Small intestine (tissue), 7 donors: ENCODE measurements around the gene SHROOM3. TPM values are rescaled to one million over a fixed set of nuclear protein-coding genes. Genes with fewer than 3 reads are reported as not detected.

ENCODE experiments used
- DNase-seq, 2 donors: peaks; one replicate each; pipeline versions ENCODE4 v3.0.0 to v3.0.0-alpha.2; 2013
- FAIRE-seq: peaks from 2 replicates; lab custom pipeline; 2012; peaks lifted over from hg19 to GRCh38; lab: Jason Lieb, UNC
- H3K27ac ChIP-seq, 3 donors: one replicate each; pipeline ENCODE4 v1.5.1; 2013; ENCODE audit warnings: low read length in 2 of 3, mild to moderate bottlenecking in 2 of 3, control low read depth in 1 of 3, inconsistent platforms in 1 of 3, low read depth in 1 of 3, moderate library complexity in 1 of 3
- H3K27me3 ChIP-seq, 3 donors: one replicate each; pipeline ENCODE4 v1.6.1; 2013; ENCODE audit warnings: low read length in 3 of 3, inconsistent platforms in 1 of 3; ENCODE audit not compliant: control insufficient read depth in 3 of 3, insufficient read depth in 3 of 3
- H3K36me3 ChIP-seq, 3 donors: one replicate each; pipeline ENCODE4 v1.6.1; 2013; ENCODE audit warnings: low read length in 3 of 3, inconsistent platforms in 1 of 3, low read depth in 1 of 3, mild to moderate bottlenecking in 1 of 3, moderate library complexity in 1 of 3; ENCODE audit not compliant: control insufficient read depth in 3 of 3, insufficient read depth in 2 of 3
- H3K4me1 ChIP-seq, 3 donors: one replicate each; pipeline ENCODE4 v1.6.1; 2013; ENCODE audit warnings: low read length in 2 of 3, inconsistent platforms in 1 of 3, low read depth in 1 of 3, mild to moderate bottlenecking in 1 of 3, moderate library complexity in 1 of 3; ENCODE audit not compliant: control insufficient read depth in 3 of 3, insufficient read depth in 2 of 3
- H3K4me3 ChIP-seq, 3 donors: one replicate each; pipeline ENCODE4 v1.5.1; 2013; ENCODE audit warnings: low read length in 3 of 3, control low read depth in 1 of 3, inconsistent platforms in 1 of 3, low read depth in 1 of 3, mild to moderate bottlenecking in 1 of 3, moderate library complexity in 1 of 3
- H3K9me3 ChIP-seq, 2 donors: one replicate each; pipeline ENCODE4 v1.6.1; 2013; ENCODE audit warnings: low read depth in 1 of 2, low read length in 1 of 2; ENCODE audit not compliant: control insufficient read depth in 2 of 2, insufficient read depth in 1 of 2
- WGBS, 3 donors: extraction: QIAGEN DNeasy Blood & Tissue Kit; methylation state at CpG; one replicate each; pipeline ENCODE4 v1.1.7; 2013; 5-methylcytosine and 5-hydroxymethylcytosine counted together
- polyA plus RNA-seq, 4 donors: library from polyadenylated mRNA; stranded (reverse) in 3 of 4; unstranded in 1 of 4; fragments of 200-250 nt in 3 of 4; fragments of 120-200 nt in 1 of 4; gene quantifications; one replicate each; pipeline versions ENCODE4 v1.2.1 to v1.2.3, GENCODE V29; 2013
- donor health status: healthy with polysubstance abuse.
- donor health status: control.
- donor health status: control.
- donor health status: Bipolar disorder and iron deficiency.
- donor health status: healthy.

The SHROOM3 gene
- polyA plus RNA-seq, 4 donors = 21.6 to 52.5 (median 27.8) TPM

DNA sequence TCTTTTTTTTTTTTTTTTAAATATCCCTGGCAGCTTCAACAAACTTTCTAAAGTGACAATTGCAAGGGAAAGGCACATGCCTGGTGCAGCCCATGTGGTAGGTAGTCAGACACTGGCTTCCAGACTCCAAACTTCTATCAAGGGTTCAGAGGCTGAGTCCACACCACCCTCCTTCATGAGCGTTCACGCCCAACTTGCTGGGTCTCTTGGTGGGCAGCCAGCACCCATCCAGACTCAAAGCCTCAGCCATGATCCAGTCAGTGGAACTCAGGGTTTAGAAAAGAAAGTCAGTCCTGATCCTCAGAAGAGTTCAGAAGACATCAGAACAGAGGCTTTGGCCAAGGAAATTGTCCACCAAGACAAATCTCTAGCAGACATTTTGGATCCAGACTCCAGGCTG, 321.4 kb downstream of the SHROOM3 start:
- DNase-seq = no peak
- Histone ChIP-seq H3K9me3 (peaks cover 0 to 2% of the 10 kb centered on the region in 2 donors), H3K27ac (no peak overlapping the region), H3K27me3 (no peaks in the 10 kb centered on the region), H3K4me3 (no peak overlapping the region), H3K36me3 (peaks cover 2 to 44% (median 17%) of the 10 kb centered on the region in 3 donors), H3K4me1 (no peaks in the 10 kb centered on the region)
- 93 to 95% (median 94%) methylated on average over 2 of the region's 2 CpGs for WGBS, 3 donors
- no peak for FAIRE-seq

DNA sequence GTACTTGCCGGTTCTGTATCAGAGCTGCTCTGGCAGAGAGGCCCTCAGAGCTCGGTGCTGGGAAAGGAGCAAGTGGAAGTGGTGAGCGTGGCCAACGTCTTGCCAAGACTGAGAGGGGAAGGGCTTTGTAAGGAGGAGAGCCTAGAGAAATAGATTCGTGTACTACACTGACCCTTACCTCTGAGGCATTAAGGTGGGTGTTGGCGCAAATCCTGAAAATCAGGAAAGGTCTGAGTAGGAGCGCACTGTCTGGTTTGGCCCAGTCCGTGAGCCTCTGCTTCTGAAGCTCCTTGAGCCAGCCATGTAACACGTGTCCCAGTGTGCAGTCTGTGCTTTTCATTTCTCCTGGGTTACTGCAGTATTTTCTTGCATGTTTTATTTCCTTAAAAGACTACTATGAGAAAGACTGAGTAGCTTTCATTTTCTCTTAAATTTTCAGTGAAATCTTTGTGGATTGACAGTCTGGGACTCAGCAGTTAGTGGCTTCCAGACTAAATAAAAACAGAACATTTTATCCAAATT, 322.4 kb downstream of the SHROOM3 start:
- WGBS, 3 donors = 86 to 90% (median 88%) methylated on average over 9 of the region's 9 CpGs
- Histone ChIP-seq H3K9me3 (no peaks in the 10 kb centered on the region), H3K27ac (no peak overlapping the region), H3K4me3 (no peak overlapping the region), H3K36me3 (peaks cover 2 to 47% (median 19%) of the 10 kb centered on the region in 3 donors), H3K4me1 (no peaks in the 10 kb centered on the region), H3K27me3 (no peaks in the 10 kb centered on the region)
- FAIRE-seq = no peak
- no peak for DNase-seq

DNA sequence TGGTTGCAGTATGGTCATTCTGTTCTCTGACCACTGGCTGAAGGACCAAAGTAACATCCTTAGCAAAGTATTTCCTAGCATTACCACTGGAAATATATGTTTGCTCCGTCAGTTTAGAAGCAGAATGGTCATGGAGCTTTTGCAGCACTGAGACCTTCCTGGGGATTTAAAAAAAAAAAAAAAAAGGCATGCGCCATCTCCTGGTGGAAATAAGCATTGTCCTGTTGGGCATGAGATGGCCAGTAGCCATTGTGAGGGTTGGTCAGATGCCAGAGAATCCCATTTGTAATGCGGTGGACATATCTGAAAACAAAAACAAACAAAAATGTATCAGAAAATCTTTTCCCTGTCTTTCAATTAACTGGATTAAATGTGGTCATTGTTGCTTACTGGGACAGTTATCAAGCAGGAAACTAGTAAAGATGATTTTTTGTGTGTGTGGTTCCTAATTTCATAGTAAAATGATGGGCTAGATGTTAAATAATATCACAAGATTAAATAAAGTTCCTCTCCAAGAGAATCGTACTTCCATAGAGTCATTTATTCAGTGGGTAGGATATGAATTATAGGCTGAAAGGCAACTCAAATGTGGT, 323.4 kb downstream of the SHROOM3 start:
- Histone ChIP-seq H3K27me3 (no peaks in the 10 kb centered on the region), H3K27ac (no peak overlapping the region), H3K4me1 (no peaks in the 10 kb centered on the region), H3K4me3 (no peak overlapping the region), H3K9me3 (no peaks in the 10 kb centered on the region), H3K36me3 (peaks cover 2 to 46% (median 16%) of the 10 kb centered on the region in 3 donors)
- FAIRE-seq (peak; percentile 55), DNase-seq (peak; percentile 54 to 58)
- WGBS, 3 donors = 33 to 36% (median 33%) methylated on average over 4 of the region's 4 CpGs

DNA sequence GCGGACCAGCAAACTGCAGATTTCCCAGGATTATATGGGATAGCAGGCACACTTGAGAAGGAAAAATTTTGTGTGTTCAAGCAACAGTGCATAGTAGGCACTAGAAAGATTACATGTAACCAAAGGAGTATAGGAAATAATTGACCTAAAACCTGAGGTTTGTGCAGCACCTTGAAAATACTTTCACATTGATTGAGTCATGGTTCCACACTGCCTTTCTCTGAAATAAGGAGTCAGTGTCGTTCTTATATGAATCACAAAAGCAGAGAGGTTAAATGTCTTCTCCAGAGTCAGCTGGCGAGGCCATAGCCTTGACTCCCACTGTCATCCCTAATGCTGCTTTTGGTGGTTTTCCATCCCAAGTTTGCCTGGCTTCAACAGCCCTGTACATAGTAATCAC, 324.0 kb downstream of the SHROOM3 start:
- Histone ChIP-seq H3K27ac (no peak overlapping the region), H3K4me1 (no peaks in the 10 kb centered on the region), H3K4me3 (no peak overlapping the region), H3K9me3 (no peaks in the 10 kb centered on the region), H3K36me3 (peaks cover 2 to 46% (median 15%) of the 10 kb centered on the region in 3 donors), H3K27me3 (no peaks in the 10 kb centered on the region)
- DNase-seq = no peak
- FAIRE-seq = no peak
- 82 to 94% (median 90%) methylated on average over 3 of the region's 3 CpGs for WGBS, 3 donors

DNA sequence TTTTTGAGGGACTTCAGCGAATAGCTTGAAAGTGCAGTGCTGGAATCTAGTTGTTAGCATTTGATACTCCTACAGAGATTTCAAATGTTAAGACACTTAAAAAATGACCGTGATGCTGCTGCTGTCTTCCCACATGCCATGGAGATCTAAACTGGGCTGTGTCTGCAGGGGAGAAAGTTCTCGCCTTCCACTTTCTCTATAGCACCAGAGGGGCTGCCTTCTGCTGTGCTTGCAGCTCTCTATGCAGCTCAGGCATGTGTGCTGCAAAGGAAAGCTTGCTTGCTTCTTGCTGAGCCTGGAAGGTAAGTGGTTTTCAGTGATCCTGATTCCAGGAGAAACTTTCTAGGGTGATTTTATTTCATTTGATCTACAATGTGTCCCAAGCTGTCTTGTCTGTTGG, 325.2 kb downstream of the SHROOM3 start:
- no peak for DNase-seq
- H3K27me3 ChIP-seq = no peaks in the 10 kb centered on the region
- H3K9me3 ChIP-seq = no peaks in the 10 kb centered on the region
- 89 to 93% (median 90%) methylated on average over 3 of the region's 3 CpGs for WGBS, 3 donors
- no peaks in the 10 kb centered on the region for H3K4me1 ChIP-seq
- FAIRE-seq = no peak
- no peak overlapping the region for H3K27ac ChIP-seq
- H3K4me3 ChIP-seq = no peak overlapping the region
- H3K36me3 ChIP-seq = peaks cover 2 to 36% (median 5%) of the 10 kb centered on the region in 3 donors

DNA sequence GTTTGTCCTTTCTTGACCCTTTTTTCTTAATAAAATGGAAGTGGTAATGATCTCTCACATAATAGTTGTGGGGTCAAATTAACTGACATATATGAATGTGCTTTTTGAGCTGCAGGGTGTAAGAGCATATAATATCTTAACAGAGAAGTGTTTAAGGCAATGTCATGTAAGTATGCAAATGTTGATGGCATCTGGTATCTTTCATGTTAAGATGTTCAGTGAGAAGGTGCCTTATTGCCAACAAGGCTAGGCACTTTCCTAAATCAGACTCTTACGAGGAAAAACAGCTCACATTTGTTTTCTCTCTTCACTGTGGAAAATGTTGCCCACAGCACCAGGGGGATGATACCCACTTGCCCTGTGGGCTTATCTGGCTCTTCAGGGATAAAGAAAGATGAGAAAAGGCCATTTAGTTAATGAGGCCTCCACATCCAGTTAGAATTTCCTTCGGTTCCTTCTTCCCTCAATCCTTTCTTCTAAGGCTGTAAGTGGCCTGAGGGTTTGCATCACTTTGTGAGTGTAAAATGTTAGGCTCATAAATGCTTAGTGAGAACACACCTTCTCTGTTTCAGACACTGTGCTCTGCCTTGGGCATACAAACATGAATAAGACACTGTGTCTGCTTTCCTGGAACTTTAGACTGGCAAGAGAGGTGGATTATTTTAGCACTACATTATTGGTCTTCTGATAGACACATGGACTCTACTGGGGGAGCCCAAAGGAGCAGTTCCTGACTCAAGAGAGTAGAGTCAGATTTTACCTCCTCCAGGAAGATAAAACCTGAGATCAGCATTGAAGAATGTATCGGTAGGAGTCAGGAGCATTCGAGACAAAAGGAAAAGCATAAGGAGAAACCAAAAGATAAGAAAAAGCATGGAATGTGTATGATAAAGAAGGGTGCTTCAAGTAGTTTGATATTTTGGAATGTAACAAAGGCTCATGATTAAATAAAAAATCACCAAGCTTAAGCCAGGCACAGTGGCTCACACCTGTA, 327.4 kb downstream of the SHROOM3 start:
- no peak for FAIRE-seq
- Histone ChIP-seq H3K27ac (no peak overlapping the region), H3K27me3 (no peaks in the 10 kb centered on the region)

DNA sequence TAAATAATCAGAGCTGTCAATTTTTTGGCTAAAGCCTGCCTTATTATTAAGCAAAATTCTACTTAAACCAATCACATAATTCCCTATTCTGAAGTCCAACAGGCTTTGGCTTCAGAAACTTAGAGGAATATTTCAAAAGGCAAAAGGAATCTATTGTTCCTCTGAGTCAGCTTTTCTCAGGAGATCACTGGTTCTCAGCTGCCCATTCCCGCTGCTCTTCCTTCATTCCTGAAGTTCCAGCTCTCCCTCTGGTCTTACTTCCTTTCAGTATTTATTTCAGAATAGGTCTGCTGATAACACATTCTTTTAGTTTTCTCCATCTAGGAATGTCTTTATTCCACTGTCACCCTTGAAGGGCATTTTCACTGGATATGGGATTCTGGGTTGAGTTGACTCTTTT, 329.2 kb downstream of the SHROOM3 start:
- no peak overlapping the region for H3K4me3 ChIP-seq
- no peak for FAIRE-seq
- no peak overlapping the region for H3K27ac ChIP-seq
- no peaks in the 10 kb centered on the region for H3K27me3 ChIP-seq
- H3K4me1 ChIP-seq = no peaks in the 10 kb centered on the region
- DNase-seq = no peak
- no peaks in the 10 kb centered on the region for H3K9me3 ChIP-seq
- peaks cover 0 to 42% (median 6%) of the 10 kb centered on the region in 3 donors for H3K36me3 ChIP-seq
- WGBS, 3 donors = 81 to 97% (median 87%) methylated on average over 1 of the region's 1 CpG

More for the DNA sequence above, 327.4 kb downstream of the SHROOM3 start:
- no peaks in the 10 kb centered on the region for H3K9me3 ChIP-seq
- DNase-seq = no peak
- H3K4me3 ChIP-seq = no peak overlapping the region
- no peaks in the 10 kb centered on the region for H3K4me1 ChIP-seq
- H3K36me3 ChIP-seq = peaks cover 2 to 43% (median 6%) of the 10 kb centered on the region in 3 donors
- WGBS, 3 donors = 93 to 94% (median 94%) methylated on average over 4 of the region's 4 CpGs

DNA sequence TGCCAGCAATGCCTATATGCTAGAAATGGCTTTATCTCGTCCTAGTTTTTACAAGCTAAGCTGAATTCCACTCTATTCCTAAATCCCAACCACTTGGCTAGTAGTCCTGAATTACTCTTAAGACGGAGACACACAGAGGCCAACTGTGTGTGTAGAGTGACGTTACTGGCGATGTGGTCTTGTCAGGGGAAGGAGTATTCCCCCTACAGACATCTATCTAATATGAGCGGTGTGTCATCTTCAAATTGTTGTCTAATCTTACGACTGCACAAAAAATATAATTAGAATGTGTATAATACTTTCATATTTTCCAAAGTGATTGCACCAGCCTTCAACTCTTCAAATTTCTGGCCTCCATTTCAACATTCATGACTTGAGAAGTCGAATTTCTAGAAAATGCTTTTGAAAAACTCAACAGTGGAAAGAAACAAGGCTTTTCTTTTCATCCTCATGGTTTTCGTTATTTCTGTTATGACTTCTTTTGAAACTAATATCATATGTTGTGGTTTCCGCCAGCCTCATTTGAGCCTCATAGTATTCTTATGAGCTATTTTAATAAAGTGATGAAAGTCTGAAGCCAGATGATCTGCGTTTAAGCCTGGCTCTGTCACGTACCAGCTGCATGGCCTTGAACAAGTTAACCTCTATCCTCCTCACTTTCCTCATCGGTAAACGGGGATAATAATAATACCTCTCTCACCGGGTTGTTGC, 330.6 kb downstream of the SHROOM3 start:
- no peak for FAIRE-seq
- no peak for DNase-seq
- Histone ChIP-seq H3K4me3 (no peak overlapping the region), H3K9me3 (no peaks in the 10 kb centered on the region), H3K27me3 (no peaks in the 10 kb centered on the region), H3K27ac (no peak overlapping the region), H3K4me1 (no peaks in the 10 kb centered on the region), H3K36me3 (peaks cover 0 to 34% (median 10%) of the 10 kb centered on the region in 3 donors)
- WGBS, 3 donors = 79 to 90% (median 81%) methylated on average over 14 of the region's 14 CpGs
